ENCODE results near the gene PHAX.
"Not testable (repeated sequence)": the region's sequence is repeated elsewhere in the genome, so short reads cannot be mapped to it uniquely, and the experiment has no call there.

Gene PHAX

GRCh38 chr5:126656401-126657007 lies 55.8 kb downstream of the PHAX start:
- DNase-seq (ENCODE audit: low spot score) = peak; percentile 76

- no peak for DNase-seq (ENCODE audit: low spot score)
These were observed 57.8 kb downstream of the PHAX start for GRCh38 chr5:126658561-126658960.

GRCh38 chr5:126659805-126660482 lies 59.2 kb downstream of the PHAX start:
- DNase-seq (ENCODE audit: low spot score) = no peak

GRCh38 chr5:126664586-126664985 lies 63.8 kb downstream of the PHAX start:
- DNase-seq (ENCODE audit: low spot score) = no peak

- not testable (repeated sequence) for DNase-seq (ENCODE audit: low spot score)
These were observed 69.4 kb downstream of the PHAX start for GRCh38 chr5:126670109-126670508.

- not testable (repeated sequence) for DNase-seq (ENCODE audit: low spot score)
These were observed 70.9 kb downstream of the PHAX start for GRCh38 chr5:126671681-126672080.

GRCh38 chr5:126673477-126673876 lies 72.7 kb downstream of the PHAX start:
- no peak for DNase-seq (ENCODE audit: low spot score)

GRCh38 chr5:126674145-126674544 lies 73.4 kb downstream of the PHAX start:
- no peak for DNase-seq (ENCODE audit: low spot score)

GRCh38 chr5:126675338-126675737 lies 74.6 kb downstream of the PHAX start:
- DNase-seq (ENCODE audit: low spot score) = no peak

GRCh38 chr5:126676195-126676624 lies 75.5 kb downstream of the PHAX start:
- DNase-seq (ENCODE audit: low spot score) = peak; percentile 81

Measured in Ammon's horn (tissue), 1 donor.